Urinary bladder (tissue), 4 donors: Measurements from ENCODE around the gene SLF2. TPM values are rescaled to one million over a fixed set of nuclear protein-coding genes. Genes with fewer than 3 reads are reported as not detected.

ENCODE experiments used
- DNase-seq: peaks from one replicate; pipeline ENCODE4 v3.0.0-alpha.2; 2015; ENCODE audit errors: extremely low spot score
- H3K27ac ChIP-seq: one replicate; pipeline ENCODE4 v1.5.1; 2013; ENCODE audit warnings: low read depth, mild to moderate bottlenecking, moderate library complexity
- H3K36me3 ChIP-seq: one replicate; pipeline ENCODE4 v1.6.1; 2013; ENCODE audit warnings: mild to moderate bottlenecking, moderate library complexity; ENCODE audit not compliant: insufficient read depth
- H3K4me1 ChIP-seq: one replicate; pipeline ENCODE4 v1.6.1; 2013; ENCODE audit warnings: mild to moderate bottlenecking, moderate library complexity; ENCODE audit not compliant: insufficient read depth
- H3K4me3 ChIP-seq: one replicate; pipeline ENCODE4 v1.5.1; 2013; ENCODE audit warnings: low read depth, low read length
- WGBS: extraction: QIAGEN DNeasy Blood & Tissue Kit; methylation state at CpG from one replicate; pipeline ENCODE4 v1.1.7; 2013; 5-methylcytosine and 5-hydroxymethylcytosine counted together
- polyA plus RNA-seq: library from polyadenylated mRNA; stranded (reverse); fragments of 200-250 nt; gene quantifications from one replicate; pipeline ENCODE4 v1.2.3, GENCODE V29; 2013
- total RNA-seq: library from RNA; depleted of rRNA; stranded (reverse); fragments of >200 nt; gene quantifications from one replicate; pipeline ENCODE4 v1.2.3, GENCODE V29; 2014
- donor health status: healthy with polysubstance abuse.
- donor health status: healthy.

The SLF2 gene
- total and polyA plus RNA-seq, 2 donors = 13.9 to 114 TPM

DNA sequence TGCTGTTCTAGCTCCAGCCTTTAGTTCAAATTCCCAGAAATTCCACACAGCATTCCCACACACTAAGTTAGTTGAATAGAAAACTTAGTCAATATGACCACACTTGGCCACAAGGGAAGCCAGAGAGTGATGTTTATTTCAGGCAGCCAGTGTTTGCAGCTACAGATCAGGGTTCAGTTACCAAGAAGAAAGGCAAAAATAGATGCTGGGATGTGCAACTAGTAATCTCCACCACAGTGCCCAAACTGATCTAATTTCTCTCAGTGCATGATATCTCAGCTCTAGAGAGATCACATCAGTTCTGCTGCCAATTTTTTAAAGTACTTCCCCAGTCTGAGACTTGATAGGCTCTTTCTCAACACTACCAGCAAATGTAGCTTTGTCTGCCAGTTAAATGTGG is 17.6 kb downstream of the SLF2 start:
- peaks cover 11% of the 10 kb centered on the region for H3K36me3 ChIP-seq
- H3K27ac ChIP-seq = no peak overlapping the region
- H3K4me1 ChIP-seq = no peaks in the 10 kb centered on the region
- DNase-seq = no peak
- no peak overlapping the region for H3K4me3 ChIP-seq

GRCh38 chr10:100934084-100934659 is 21.4 kb downstream of the SLF2 start:
- no peak overlapping the region for H3K27ac ChIP-seq
- H3K4me3 ChIP-seq = no peak overlapping the region
- H3K36me3 ChIP-seq = peaks cover 9% of the 10 kb centered on the region
- no peak for DNase-seq
- no peaks in the 10 kb centered on the region for H3K4me1 ChIP-seq
- 96% methylated on average over 3 of the region's 3 CpGs for WGBS

GRCh38 chr10:100939763-100940344 is 27.1 kb downstream of the SLF2 start:
- Histone ChIP-seq H3K4me3 (no peak overlapping the region), H3K36me3 (peaks cover 5% of the 10 kb centered on the region), H3K4me1 (no peaks in the 10 kb centered on the region), H3K27ac (no peak overlapping the region)
- DNase-seq = no peak

DNA sequence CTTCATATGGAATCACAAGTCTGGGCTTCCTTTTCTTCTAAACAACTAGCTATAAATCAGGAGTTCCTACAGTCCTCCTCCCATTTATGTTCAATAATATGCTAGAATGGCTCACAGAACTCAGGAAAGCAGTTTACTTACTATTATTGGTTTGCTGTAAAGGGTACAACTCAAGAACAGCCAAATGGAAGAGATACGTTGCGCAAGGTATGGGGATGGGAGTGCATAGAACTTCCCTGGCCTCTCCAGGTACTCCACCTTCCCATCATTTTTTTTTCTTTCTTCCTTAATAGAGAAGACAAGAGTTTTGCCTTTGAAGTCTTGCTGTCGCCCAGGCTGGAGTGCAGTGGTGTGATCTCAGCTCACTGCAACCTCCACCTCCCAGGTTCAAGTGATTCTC is 29.5 kb downstream of the SLF2 start:
- WGBS = 96% methylated on average over 3 of the region's 3 CpGs
- no peaks in the 10 kb centered on the region for H3K4me1 ChIP-seq
- H3K27ac ChIP-seq = no peak overlapping the region
- H3K4me3 ChIP-seq = no peak overlapping the region
- no peak for DNase-seq
- peaks cover 4% of the 10 kb centered on the region for H3K36me3 ChIP-seq

GRCh38 chr10:100943508-100943907 is 30.7 kb downstream of the SLF2 start:
- no peak for DNase-seq
- H3K36me3 ChIP-seq = peaks cover 5% of the 10 kb centered on the region
- no peaks in the 10 kb centered on the region for H3K4me1 ChIP-seq
- no peak overlapping the region for H3K27ac ChIP-seq
- no peak overlapping the region for H3K4me3 ChIP-seq

GRCh38 chr10:100945754-100946153 is 33.0 kb downstream of the SLF2 start:
- Histone ChIP-seq H3K36me3 (peaks cover 9% of the 10 kb centered on the region), H3K4me1 (no peaks in the 10 kb centered on the region), H3K27ac (no peak overlapping the region), H3K4me3 (no peak overlapping the region)
- no peak for DNase-seq

- WGBS = 93% methylated on average over 3 of the region's 3 CpGs
- H3K36me3 ChIP-seq = peaks cover 11% of the 10 kb centered on the region
- no peaks in the 10 kb centered on the region for H3K4me1 ChIP-seq
- H3K27ac ChIP-seq = no peak overlapping the region
- no peak overlapping the region for H3K4me3 ChIP-seq
- DNase-seq = no peak
Observed at GRCh38 chr10:100948916-100949315, 36.2 kb downstream of the SLF2 start.

- no peak for DNase-seq
- Histone ChIP-seq H3K36me3 (peaks cover 2% of the 10 kb centered on the region), H3K4me3 (no peak overlapping the region), H3K4me1 (no peaks in the 10 kb centered on the region), H3K27ac (no peak overlapping the region)
Observed at GRCh38 chr10:100960251-100960650, 47.5 kb downstream of the SLF2 start.

- H3K4me3 ChIP-seq = no peak overlapping the region
- H3K27ac ChIP-seq = no peak overlapping the region
- H3K4me1 ChIP-seq = no peaks in the 10 kb centered on the region
- no peak for DNase-seq
- 76% methylated on average over 4 of the region's 4 CpGs for WGBS
- no peaks in the 10 kb centered on the region for H3K36me3 ChIP-seq
Observed at GRCh38 chr10:100962351-100963080, 49.8 kb downstream of the SLF2 start.

DNA sequence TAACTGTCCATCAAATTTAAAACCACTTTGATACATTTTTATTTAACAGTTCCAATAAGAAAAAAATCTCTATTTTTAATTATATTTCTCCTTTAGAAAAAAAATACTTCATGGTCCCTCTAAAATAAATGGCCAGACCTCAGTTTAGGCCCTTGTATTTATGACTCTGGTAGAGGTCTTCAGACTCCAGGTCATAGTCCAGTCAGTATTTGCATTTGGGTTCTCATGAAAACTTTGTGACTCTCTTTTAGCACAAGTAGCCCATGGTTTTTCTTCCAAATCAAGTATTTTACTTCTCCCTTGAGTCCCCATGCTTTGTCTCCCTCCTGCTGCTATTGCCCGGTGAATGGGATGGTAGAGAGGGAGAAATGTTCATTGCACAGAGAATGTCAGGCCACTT is 51.1 kb downstream of the SLF2 start:
- Histone ChIP-seq H3K4me3 (no peak overlapping the region), H3K27ac (no peak overlapping the region), H3K36me3 (no peaks in the 10 kb centered on the region), H3K4me1 (no peaks in the 10 kb centered on the region)
- WGBS = 94% methylated on average over 1 of the region's 1 CpG
- no peak for DNase-seq

DNA sequence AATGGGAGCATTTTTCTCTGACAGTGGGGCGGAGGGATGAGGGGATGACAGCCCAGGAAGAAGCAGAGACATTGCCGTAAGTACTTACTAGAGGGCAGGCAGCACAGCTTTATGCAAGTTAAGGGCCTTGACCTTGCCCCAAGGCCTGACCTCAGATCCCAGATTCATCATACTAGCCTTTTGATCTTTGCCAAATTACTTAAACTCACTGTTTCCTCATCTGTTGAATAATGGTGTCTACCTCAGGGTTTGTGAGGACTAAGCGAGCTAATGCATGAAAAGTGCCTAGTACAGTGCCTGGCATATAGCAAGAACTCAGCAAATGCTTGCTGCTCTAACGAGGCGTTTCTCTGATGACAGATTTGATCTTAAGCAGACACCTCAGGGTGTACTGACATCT is 53.1 kb downstream of the SLF2 start:
- 68% methylated on average over 5 of the region's 5 CpGs for WGBS
- H3K36me3 ChIP-seq = no peaks in the 10 kb centered on the region
- no peak for DNase-seq
- no peak overlapping the region for H3K4me3 ChIP-seq
- H3K27ac ChIP-seq = no peak overlapping the region
- no peaks in the 10 kb centered on the region for H3K4me1 ChIP-seq

DNA sequence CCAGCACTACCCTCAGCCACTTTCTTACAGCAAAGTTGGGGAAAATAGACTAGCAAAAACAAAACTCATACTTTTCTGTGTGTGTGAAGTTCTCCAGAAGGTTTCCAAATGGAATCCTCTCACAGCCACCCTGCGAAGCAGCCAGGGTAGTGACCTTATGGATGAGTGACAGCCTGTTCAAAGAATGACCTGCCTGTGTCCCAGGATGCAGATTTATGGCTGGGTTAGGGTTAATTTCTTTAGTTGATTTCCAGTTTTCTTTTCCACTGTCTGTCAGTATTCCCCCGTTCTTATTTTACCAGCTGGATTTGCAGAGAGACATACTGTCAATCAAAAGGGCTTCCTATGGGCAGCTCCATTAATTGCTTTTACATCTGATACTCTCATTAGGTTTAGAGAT is 54.1 kb downstream of the SLF2 start:
- H3K36me3 ChIP-seq = no peaks in the 10 kb centered on the region
- no peak overlapping the region for H3K4me3 ChIP-seq
- no peaks in the 10 kb centered on the region for H3K4me1 ChIP-seq
- WGBS = 63% methylated on average over 2 of the region's 2 CpGs
- no peak overlapping the region for H3K27ac ChIP-seq
- DNase-seq = no peak

DNA sequence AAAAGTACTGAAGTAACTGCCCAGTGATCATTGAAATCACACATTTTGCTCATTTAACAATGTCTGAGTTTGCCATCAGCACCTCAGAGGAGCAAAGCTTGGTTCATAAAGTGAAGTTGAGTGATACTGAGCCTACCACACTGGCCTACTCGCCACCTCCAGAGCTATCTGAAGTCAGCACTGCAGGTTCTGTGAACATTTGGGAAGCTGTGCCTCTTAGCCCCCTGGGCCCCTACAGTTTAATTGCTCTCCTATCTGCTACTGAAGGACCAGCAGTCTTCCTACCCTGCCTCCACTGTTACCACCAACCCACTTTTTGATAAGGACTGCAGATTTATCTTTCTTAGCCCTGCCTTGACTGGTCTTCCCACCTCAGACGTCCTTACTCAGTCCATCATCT is 54.6 kb downstream of the SLF2 start:
- no peak for DNase-seq
- Histone ChIP-seq H3K4me1 (no peaks in the 10 kb centered on the region), H3K4me3 (no peak overlapping the region), H3K36me3 (no peaks in the 10 kb centered on the region), H3K27ac (no peak overlapping the region)
- 79% methylated on average over 2 of the region's 2 CpGs for WGBS

GRCh38 chr10:100968062-100968736 is 55.4 kb downstream of the SLF2 start:
- DNase-seq = no peak
- Histone ChIP-seq H3K4me3 (no peak overlapping the region), H3K4me1 (no peaks in the 10 kb centered on the region), H3K27ac (no peak overlapping the region), H3K36me3 (no peaks in the 10 kb centered on the region)
- 74% methylated on average over 2 of the region's 2 CpGs for WGBS
